RPMI8226 (cell line): ENCODE data around the gene ATP6V0C.

ENCODE experiments used
- DNase-seq: peaks from one replicate; pipeline ENCODE4 v3.0.0-alpha.2; 2015

Gene ATP6V0C

GRCh38 chr16:2512735-2513404 lies 882 bp upstream of the ATP6V0C start:
- peak; percentile 42 for DNase-seq

DNA sequence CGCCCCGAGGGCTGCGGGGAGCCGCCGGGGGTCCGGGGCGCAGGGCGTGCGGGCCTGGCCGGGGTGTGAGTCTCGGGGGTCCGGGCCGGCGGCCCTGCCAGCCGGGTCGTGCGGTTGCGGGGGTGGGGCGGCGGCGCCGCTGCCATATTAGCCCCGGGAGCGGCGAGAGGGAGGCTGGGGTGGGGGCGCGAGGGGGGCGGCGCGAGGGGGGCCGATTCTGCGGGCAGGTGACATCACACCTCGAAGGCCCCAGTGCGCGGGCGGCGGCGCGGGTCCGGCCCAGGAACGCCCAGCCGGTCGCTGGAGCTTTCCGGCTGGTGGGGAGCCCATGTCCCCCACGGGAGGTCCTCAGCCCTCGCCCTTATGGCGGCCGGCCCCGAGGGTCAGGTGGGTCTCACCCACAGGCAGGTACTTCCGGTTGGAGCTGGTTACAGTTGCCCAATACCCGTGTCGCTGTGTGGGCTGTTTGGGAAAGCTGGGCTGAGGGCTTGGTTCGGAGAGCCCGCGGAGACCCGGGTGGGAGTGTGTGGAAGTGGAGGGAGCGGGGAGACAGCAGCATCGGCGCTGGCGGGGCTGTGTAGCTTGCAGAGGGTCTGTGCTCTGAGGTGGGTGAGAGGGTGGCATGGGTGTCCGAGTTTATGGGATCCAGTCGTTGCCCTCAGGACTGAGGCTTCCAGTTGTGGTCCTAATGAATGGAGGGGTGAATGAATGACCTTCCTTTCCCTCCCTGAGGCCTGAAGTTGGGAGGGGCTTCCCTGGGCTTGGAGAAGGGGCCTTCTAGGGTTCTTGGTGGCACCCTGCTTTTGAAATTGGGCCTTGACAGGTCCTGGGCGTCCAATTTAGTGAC lies 804 bp downstream of the ATP6V0C start:
- peak; percentile 44 for DNase-seq

DNA sequence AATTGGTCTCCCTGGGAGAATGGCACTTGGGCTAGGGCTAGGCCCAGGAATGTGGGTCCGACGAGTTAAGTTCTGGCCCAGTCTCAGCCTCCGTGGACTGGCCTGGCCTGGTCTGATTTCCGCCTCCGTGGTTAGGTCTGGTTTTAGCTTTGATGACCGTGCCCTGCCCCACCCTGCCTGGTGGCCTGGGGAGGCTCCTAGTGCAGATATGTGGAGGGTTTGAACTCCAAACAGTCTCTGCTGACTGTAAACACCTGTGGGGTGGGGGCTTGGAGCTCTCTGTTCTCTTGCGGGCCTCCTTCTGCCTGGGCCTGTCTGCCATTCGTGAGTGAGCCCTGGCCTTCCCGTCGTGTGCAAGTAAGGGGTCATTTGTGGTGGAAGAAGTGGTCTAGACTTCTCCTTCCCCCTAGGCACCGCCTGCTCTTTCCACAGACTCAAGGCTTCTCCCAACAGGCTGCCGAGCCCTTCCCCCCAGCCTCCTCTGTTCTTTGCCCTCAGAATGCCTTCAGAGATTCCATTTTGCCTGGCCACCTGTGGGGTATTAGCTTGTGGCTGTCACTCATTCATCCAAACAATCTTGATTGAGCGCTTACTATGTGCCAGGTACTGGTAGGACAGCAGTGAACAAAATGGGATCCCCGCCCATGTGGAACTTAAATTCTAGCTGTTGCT lies 1.6 kb downstream of the ATP6V0C start:
- DNase-seq, result no peak

DNA sequence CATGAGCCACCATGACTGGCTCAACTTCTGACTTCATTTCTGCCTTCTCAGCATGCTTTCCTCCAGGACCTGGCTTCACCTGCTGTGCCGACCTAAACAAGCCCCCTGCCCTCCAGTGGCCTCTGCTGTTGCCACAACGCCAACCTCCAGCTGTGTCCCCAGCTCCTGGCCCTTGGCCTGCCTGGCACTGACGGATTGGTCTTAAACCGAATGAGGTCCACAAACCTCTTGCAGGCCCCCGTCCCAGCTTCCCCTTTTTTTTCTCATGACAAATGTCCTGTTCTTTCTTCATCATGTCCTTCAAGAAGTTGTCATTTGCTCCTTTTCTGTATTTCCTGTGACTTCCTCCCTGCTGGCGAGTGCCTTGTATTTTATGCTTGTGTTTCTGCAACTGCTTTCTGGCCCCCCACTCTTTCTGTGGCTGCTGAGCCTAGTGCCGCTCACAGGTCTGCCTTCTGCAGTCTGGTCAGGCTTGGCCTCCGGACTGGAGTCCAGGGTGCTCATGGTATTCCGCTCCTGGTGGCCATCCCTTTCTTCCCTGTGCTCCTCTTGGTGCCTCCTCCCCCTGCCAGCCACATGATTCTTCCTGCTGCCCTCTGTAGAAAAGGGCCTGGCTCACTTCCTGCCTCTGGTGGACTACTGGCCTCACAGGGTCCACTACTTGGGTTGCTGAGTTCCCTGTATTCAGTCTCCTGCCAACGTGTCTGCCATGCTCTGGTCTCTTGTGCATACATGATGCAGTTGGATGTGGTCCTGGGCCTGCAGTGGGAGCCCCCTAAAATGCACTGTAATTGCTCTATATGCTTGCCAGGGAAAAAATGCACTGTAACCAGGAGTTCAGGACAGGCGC lies 2.9 kb downstream of the ATP6V0C start:
- no peak for DNase-seq

GRCh38 chr16:2517954-2518605 lies 4.3 kb downstream of the ATP6V0C start:
- DNase-seq, result no peak

GRCh38 chr16:2518823-2519710 lies 5.3 kb downstream of the ATP6V0C start:
- DNase-seq, result no peak

GRCh38 chr16:2519711-2520080 lies 5.9 kb downstream of the ATP6V0C start:
- no peak for DNase-seq

DNA sequence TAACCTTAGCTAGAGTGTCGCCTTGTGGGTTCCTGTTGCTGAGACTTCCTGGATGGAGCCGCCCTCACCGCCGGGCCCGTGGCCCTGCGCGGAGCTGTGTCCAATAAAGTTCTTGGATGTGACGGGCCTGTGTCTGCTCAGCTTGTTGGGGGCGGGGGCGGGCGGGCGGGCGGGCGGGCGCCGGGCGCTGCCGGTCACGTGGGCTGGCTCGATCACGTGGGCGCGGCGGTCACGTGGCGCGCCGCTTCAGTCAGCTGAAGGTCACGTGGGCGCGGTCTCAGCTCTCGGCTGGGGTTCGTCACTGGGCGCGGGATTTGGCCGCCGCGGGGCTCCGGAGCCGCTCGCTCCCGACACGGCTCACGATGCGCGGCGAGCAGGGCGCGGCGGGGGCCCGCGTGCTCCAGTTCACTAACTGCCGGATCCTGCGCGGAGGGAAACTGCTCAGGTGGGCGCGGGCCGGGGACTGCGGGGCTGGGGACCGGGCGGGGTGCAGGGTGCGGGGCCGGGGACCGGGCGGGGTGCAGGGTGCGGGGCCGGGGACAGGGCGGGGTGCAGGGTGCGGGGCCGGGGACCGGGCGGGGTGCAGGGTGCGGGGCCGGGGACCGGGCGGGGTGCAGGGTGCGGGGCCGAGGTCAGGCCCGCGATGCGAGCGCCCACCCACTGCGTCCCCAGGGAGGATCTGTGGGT lies 6.5 kb downstream of the ATP6V0C start, which contains the start of gene AMDHD2:
Gene AMDHD2 (plus strand): TSS at position 275 of the 687 bp plus-strand sequence. CDS start 88 bp downstream, at position 363.
- DNase-seq, result peak; percentile 96

DNA sequence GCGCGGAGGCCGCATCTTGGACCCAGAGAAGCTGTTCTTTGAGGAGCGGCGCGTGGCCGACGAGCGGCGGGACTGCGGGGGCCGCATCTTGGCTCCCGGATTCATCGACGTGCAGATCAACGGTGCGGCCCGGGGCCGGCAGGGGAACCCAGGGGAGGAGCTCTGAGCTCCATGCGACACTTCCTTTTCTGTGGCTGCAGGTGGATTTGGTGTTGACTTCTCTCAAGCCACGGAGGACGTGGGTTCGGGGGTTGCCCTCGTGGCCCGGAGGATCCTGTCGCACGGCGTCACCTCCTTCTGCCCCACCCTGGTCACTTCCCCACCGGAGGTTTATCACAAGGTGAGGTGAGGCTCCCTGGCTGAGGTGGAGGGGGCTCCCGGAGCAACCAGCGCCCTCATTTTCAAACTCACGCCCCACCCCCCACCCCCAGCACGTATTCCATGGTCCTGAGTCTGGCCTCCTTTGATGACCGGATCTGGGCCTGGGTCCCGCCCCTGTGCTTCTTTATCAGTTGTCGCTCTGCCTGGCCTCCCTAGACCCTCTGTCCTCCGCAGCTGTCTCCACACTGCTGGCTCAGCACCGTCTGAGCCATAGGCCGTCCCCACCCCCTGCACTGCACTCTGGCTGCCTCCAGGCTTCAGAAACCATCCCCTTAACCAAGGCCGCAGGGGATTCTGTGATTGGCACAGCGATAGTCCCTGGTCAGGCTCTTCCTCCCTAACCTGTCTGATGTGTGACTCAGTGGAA lies 7.2 kb downstream of the ATP6V0C start:
- DNase-seq, result peak; percentile 75

DNA sequence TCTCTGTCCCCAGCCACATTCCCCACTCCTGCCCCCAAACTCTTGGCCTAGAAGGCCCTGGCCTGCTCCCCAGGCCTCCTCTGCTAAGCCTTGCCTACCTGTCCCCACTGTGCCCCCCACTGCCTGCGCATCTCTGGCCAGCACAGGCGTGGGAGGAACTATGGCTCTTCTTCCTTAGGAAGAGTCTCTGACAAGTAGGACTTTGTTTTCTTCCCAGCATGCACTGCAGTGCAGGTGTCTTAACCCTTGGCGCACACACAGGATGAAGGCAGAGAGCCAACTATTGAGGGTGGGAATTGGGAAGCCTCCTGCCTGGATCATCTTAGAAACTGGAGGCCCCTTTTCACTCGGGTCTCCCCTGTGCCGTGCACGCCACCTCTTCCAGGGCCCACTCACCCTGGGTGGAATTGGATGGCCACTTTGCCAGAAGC lies 10.1 kb downstream of the ATP6V0C start:
- no peak for DNase-seq

GRCh38 chr16:2524339-2524938 lies 10.7 kb downstream of the ATP6V0C start:
- DNase-seq, result no peak

DNA sequence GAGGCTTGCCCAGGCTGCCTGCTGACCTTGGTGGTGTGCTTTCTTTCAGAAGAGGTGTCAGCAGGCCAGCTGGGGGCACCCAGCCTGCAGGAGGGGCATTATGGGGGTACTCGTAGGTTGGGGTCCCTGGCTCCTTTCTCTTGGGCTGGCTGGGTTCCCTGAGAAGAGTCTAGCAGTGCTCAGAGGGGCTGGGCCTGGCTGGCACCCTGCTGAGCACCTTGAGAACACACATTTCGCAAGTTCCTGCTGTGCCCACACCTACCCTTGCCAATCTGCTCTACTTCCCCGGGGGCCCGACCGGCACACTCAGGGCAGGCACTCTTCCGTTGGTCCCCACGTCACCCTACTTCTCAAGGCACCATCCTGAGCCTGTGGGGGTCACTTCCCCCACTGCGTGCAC lies 12.4 kb downstream of the ATP6V0C start:
- no peak for DNase-seq

DNA sequence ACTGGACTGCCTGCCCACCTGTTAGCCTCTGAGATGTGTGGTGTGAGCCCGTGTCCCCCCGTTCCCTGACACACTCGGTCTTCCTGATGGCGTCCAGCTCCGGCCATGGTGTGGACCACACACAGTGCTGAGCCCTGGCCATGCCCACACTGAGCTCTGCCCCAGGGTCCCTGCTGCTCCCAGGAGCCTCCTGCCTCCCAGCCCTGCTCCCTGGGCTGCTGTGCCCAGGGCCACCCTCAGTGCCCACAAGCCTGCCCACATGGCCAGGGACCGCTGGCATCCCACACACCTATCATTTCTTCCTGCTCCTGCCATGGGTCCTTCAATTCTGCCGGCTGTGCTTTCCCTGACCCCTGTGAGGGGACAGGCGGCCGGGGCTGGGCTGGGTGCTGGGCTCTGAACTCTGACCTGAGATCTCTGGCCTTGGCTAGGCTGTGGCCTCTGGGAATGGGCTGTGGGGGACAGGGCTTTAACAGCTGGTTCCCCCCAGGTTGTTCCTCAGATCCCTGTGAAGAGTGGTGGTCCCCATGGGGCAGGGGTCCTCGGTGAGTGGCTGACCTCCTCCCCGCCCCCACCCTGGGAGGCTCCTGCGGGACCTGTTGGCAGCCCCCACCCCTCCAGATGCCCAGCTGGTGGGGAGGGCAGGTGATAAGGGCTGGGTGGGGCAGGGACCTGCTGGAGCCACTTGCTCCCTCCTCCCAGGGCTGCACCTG lies 13.5 kb downstream of the ATP6V0C start:
- no peak for DNase-seq

DNA sequence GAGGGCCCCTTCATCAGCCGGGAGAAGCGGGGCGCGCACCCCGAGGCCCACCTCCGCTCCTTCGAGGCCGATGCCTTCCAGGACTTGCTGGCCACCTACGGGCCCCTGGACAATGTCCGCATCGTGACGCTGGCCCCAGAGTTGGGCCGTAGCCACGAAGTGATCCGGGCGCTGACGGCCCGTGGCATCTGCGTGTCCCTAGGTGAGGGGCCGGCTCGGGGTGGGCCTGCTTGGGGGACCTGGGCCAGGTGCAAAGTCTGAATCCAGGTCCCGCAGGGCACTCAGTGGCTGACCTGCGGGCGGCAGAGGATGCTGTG lies 14.0 kb downstream of the ATP6V0C start:
- no peak for DNase-seq

- DNase-seq, result no peak
These were observed 14.7 kb downstream of the ATP6V0C start for GRCh38 chr16:2528161-2529060.

- no peak for DNase-seq
These were observed 15.5 kb downstream of the ATP6V0C start for GRCh38 chr16:2529061-2529931.
